GM19372 (cell line): Measurements from ENCODE around the gene BRICD5.
"Not testable (repeated sequence)": the region's sequence is repeated elsewhere in the genome, so short reads cannot be mapped to it uniquely, and the experiment has no call there.

Experiments used
- ATAC-seq: cut with Tn5 transposase; IDR thresholded peaks from one replicate; pipeline ENCODE4 v1.9.1; 2021; ENCODE audit warnings: mild to moderate bottlenecking, low read depth, moderate library complexity; ENCODE audit not compliant: unreplicated experiment

Gene BRICD5

GRCh38 chr16:2210386-2211365 lies at the start of gene BRICD5:
BRICD5 (minus strand) TSS chr16:2210863; CDS start chr16:2210833, 30 bp downstream.
- ATAC-seq = no peak

DNA sequence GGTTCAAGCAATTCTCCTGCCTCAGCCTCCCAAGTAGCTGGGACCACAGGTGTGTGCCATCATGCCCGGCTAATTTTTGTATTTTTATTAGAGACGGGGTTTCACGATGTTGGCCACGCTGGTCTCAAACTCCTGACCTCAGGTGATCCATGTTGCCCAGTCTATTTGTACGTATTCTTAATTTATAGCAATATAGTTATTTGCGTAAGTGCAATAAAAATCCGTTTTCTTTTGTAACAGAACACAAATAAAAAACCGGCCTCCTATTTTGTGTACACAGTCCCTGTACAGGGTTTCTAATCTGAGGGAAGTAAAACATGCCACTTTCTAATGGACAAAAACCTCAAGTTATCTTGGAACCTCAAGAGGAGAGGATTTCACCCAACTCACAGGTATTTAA lies 49.6 kb upstream of the BRICD5 start:
- no peak for ATAC-seq

DNA sequence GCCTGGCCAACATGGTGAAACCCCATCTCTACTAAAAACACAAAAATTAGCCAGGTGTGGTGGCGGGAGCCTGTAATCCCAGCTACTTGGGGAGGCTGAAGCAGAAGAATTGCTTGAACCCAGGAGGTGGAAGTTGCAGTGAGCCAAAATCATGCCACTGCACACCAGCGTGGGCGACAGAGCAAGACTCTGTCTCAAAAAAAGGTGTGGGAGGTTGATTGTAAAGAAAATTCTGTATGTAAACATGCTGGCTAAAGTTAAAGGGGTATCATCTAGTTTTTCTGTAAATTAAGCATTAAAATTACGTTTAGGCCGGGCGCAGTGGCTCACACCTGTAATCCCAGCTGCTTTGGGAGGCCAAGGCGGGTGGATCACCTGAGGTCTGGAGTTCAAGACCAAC lies 47.9 kb upstream of the BRICD5 start:
- ATAC-seq = not testable (repeated sequence)

GRCh38 chr16:2257726-2258125 lies 47.1 kb upstream of the BRICD5 start:
- no peak for ATAC-seq

GRCh38 chr16:2256531-2257140 lies 46.0 kb upstream of the BRICD5 start:
- ATAC-seq = no peak

DNA sequence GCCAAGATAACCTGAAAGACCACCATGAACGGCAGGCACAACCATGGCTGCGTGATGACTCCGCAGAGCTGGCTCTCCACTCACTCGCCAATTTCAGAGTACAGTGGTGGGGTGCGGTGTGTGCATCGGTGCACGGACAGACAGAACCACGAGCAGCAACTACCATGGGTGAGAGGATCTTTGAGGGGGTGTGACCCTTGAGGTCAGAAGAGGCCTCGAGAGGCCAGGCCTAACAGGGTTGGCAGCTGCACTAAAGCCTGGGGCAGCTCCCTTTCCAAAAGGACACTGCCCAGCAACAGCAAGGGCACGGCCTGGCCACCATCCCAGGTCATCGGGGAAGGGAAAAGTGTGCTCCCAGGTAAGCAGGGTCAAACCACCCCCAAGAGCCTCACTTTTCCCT lies 42.6 kb upstream of the BRICD5 start:
- no peak for ATAC-seq

GRCh38 chr16:2252806-2253148 lies 42.1 kb upstream of the BRICD5 start:
- ATAC-seq = no peak

DNA sequence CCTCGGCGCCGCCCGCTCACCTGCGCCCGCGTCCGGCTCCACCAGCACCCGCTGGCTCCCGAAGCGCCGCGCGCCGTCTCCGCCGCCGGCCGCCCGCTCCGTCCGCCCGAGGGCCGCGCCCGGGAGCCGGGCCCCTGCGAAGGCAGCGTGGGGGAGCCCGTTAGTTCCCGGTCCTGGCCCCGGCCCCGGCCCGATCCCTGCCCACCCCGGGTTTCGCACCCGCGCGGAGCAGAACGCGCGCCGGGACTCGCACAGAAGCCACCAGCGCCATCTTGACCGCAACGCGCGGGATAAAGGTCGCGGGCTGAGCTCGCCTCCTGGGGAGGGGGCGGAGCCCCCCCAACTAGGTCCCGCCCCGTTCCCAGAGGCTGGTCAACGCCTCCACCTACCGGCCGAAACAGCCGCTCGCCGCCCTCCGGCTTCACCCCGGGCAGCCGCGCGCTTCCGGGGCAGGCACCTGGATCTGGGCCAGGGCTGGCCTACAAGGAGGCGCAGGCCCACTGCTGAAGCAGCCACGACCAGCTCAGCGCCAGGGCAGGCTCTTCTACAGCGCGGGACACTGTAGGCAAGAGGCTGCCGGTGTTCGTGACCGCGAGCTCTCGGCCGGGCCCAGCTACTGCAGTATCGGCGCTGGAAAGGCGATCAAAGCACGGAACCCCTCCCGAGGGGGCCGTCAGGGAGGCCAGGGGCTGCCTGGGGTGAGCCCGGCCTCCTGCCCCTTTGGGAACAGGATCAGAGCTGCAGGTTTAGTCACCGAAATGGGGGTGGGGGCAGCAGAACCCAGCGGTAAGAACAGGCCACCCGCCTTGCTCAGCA lies 40.8 kb upstream of the BRICD5 start, which contains the start of gene ECI1:
ECI1 (minus strand) TSS at position 292 of the 816 bp plus-strand sequence; CDS start at position 271, 21 bp downstream.
- ATAC-seq = peak; percentile 94

DNA sequence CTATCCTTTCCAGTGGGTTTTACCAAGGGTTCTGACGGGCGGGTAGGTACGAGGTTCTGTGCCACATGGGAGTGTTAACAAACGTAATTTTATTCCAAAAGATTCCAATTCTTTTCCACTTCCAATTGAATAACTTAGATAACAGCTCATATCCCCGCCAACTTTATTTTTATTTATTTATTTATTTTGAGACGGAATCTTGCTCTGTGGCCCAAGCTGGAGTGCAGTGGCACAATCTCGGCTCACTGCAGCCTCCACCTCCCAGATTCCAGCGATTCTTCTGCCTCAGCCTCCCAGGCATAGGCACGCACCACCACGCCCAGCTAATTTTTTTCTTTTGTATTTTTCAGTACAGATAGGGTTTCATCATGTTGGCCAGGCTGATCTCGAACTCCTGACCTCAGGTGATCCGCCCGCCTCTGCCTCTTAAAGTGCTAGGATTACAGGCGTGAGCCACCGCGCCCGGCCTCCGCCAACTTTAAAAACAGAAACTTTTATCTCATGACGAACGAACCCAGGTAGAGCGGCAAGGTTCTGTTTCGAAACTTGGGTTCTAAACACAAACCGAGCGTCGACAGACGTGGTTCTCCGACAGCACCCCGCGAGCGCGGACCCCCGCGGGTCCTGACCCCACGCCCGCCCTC lies 40.1 kb upstream of the BRICD5 start:
- ATAC-seq = no peak

DNA sequence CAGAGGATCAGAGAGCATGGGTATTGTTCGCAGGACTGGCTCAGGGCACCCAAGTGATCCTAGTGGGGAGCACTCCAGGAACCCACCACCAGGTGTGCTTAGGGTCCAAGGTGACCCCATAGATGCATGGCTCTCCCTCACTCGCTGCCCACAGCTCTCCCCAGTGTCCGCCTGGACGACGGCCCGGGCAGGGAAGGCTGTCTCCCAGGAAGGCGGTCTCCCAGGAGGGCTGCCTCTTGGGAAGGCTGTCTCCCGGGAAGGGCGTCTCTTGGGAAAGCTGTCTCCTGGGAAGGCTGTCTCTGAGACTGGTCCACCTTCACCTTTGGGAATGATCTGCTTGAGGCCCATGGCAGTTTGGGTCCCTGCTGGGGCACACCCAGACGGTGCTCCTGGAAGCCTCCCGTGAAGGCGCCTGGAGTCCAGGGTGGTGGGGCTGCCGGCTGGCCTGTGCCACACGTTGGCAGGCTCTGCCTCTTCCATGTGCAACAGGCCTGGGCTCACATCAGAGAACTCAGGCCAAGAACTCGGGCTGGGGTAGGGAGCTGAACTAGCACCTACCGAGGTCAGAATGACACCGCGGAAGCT lies 35.7 kb upstream of the BRICD5 start:
- ATAC-seq = no peak

DNA sequence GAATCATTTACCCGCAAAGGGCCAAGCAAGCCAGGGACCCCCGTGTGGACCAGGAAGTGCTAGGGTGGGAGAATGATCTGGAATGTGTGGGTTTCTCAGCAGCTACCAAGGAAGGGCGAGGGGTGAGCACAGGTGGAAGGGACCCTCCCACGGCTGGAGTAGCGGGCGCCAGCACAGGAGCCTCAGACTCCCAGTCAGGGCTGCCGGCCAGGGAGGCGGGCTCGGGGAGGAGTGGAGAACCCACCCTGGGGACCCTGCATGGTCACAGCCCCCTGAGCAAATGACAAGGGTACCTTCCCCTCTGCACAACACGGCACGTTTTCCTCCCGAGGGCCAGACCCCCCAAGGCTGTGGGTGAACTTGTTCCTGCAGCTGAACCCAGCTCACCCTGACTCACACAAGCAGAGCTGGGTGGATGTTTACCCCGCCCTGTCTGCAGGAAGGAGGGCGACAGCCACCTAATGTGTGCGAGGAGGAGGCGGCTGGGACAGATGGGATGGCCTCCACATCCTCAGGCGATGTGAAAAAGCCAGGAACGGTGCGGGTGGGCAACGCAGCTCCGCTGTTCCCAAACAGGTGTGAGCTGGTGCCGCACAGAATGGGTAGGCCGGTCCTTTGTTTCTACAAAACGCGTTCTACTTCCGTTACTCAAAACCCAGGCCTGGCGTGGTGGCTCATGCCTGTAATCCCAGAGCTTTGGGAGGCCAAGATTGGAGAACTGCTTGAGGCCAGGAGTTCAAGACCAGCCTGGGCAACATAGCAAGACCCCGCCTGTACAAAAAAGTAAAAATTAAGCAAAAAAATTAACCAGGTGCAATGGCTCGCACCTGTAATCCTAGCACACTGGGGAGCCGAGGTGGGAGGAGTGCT lies 34.5 kb upstream of the BRICD5 start:
- ATAC-seq = no peak

- ATAC-seq = no peak
Observed at GRCh38 chr16:2244301-2244700, 33.6 kb upstream of the BRICD5 start.

- ATAC-seq = no peak
Observed at GRCh38 chr16:2243781-2244180, 33.1 kb upstream of the BRICD5 start.

GRCh38 chr16:2243031-2243528 lies 32.4 kb upstream of the BRICD5 start:
- ATAC-seq = no peak

- no peak for ATAC-seq
Observed at GRCh38 chr16:2242598-2242997, 31.9 kb upstream of the BRICD5 start.

- ATAC-seq = not testable (repeated sequence)
Observed at GRCh38 chr16:2240331-2240730, 29.7 kb upstream of the BRICD5 start.

DNA sequence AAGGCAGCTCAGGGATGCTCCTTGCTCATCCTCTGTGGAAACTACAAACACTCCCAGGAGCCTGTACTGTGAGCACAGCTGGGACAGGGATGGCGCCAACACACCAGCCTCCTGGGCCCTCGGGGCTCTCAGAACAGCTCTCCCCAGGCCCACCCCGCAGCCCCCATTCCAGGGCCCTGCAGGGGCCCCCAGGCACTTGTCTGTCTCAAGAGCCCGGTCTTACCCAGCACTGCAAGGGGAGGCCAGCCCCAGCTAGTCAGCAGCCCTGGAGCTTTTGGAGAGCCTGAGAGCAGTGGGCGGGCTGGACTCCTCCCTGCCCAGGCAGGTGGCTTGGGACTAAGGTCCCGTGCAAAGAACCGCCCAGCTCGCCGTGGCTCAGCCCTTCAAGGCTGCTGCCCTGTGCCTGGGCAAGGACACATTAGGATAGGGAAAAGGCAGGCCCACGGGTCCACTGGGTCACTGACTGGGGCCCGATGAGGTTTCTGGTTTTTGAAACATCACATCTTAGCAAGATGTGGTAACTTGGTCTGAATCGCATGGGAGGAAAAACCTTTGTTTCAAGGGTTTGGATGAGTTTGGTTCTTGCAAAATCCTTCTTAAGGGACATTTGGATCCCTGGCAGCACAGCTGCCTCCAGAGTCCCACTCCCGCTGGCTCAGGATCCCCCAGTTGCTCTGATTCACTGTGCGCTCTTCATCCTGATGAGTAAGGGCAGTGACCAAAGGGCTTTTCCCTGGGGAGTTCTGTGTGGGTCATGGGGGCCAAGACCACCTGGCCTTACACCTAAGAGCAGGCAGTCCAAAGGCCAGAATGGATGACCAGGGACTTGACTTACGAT lies 28.4 kb upstream of the BRICD5 start:
- ATAC-seq = no peak
